Activated CD4-positive, alpha-beta T cell treated with anti-CD3 and anti-CD28 coated beads, Interleukin-2, Interleukin-6, amounts not matched to agents 100 ng/mL and 50 ng/mL, durations not matched to agents 16 hours and 8 hours (primary cell): ENCODE measurements around the gene ZFYVE21.
A peak's percentile ranks its signal among the peaks of the same experiment; 100 is the strongest.

Source experiments
- DNase-seq: peaks from one replicate; pipeline ENCODE4 v3.0.0-alpha.2; 2020

The ZFYVE21 gene

DNA sequence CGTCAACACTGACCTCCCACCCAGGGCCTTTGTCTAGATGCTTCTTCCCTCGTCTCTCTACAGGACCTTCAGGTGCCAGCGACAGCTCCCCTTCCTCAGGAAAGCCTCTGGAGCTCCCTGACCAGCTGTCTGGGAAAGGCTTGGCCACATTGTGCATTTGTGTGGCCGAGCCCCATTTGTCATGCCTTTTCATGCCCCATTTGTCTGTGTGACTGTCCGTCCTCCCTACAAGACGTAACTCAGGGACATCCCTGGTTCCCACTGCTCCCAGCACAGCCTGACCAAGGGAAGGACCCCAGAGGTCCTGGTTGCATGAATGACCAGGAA, 23.8 kb downstream of the ZFYVE21 start:
- DNase-seq = no peak

DNA sequence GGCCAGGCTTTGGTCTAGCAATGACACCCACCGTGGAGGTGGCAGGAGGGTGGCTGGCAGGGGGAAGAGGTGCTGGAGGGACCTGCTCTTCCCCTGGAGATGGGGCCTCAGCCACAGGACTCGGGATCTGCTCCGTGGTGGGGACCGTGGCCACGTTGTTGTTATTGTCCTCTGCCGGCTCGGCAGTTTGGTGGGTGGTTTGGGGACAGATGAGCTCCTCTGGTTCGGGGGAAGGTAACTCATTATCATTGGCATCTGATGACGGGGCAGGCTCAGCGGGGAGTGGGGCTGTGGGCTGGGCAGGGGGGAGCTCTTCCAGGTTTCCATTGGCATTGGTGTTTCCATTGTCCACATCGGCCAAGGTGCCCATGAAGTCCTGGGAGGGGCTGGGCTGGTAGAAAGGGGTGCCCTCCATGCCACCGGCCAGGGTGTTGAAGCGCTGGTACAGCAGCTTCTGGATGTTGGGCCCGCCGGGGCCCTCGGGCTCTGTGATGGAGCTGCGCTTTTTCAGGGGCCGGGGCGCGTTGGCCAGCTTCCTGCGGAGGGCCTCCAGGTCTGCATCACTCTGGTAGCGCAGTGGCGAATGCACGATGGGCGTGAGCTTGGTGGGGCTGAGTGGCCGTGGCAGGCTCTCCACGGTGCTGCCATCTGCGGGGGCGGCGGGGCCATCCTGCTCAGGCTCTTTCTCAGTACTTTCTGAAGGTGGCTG, 24.3 kb downstream of the ZFYVE21 start:
- DNase-seq = no peak

DNA sequence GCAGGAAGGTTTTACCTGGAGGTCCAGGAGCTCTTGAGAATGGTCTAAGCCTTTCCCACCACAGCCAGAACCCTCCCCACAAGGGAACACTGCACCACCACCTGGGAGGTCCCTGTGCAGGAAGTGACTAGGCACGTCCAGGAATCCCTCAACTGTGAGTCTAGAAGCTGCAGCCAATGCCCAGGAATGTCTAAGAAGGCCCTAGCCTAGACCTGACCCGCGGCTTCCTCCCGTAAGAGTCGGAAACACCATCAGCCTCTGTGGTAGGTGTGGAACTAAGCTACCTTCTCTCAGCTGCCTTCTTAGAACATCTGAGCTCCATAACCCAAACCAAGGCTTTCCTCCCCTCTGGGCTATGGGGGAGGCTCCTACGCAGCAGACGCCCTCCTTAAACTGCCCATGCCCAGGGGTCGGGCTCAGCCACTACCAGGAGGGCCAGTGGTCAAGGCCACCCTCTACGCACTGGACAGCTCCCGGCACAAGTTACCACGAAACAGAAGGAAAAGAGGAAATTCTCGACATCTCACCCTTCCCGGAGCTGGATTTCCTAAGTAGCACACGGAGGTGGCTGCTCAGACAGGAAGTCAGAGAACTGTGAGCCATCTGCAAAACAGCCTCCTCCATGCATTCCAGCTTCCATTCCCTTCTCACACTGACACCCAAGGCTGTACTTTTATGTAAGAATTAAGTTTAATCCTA, 25.5 kb downstream of the ZFYVE21 start:
- DNase-seq = no peak

DNA sequence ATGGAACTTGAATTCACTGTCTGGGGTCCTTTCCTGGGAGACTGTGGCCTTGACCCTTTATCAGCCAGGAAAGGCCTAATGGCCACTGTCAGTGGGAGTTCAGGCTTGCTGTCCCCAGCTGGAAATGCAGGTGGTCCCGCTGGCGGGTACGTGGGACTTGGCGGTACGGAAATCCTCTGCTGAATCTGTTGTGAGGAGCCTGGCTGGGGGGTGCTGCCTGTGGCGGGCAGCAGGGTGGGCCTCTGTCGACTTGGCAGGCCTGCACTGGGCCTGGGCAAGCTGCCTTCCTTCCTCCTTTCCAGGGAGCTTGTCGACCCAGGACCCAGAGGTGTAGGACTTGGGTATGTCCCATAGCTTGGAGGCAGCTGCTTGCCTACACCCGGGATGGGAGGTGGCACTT, 26.3 kb downstream of the ZFYVE21 start:
- DNase-seq = no peak

GRCh38 chr14:103742499-103743255, 27.1 kb downstream of the ZFYVE21 start:
- DNase-seq = no peak

DNA sequence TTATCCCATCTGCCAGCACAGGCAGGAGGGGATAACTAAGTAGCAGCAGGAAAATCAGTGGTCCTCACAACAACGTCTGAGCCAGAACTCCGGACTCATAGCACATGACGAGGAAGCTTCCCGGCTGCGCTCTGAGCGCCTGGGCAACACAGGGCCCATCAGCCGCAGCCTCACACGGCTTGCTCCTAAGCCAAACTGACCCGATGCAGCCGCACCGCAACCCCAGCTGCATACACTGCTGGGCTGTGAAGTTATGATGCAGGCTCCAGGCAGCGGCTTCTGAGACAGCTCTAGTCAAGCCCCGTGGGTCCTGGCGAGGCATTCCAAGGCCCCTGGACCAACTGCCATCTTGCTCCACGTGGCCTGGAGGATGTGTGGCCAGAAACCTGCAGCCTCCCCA, 28.1 kb downstream of the ZFYVE21 start:
- no peak for DNase-seq

DNA sequence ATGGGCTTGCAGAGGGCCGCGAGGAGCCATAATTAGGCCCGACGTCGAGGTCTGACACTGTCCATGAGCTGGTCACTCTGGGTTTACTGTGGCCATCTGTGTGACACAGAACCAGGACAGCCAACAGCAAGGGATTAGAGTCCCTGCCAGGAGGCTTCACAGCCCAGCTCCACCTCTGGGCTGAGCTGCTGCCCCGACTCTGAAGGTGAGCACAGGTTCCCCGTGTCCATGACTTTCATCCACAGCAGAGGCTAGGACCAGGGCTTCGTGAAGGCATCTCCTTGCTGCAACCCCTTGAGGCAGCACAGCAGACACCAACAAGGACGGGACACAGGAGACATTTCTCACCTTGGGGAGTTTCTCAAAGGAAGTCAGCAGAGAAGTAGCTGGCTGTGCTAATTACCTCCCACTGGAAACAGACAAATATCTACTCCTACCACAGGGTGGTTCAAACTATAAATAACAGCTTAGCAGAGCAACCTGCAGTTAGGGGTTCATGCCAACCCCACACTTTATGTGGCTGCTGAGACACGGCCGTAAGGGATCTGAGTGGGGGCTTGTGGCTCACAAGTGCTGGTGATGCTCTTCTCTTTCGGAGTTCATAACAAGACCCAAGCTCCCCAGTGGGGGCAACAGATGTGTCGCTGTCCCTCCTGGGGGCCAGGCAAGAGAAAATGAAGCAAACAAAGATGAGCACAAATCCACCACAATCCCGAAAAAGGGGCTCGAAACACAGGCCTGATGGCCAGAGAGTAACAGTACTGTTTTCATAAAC, 29.2 kb downstream of the ZFYVE21 start:
- DNase-seq = no peak

GRCh38 chr14:103745424-103745823, 29.8 kb downstream of the ZFYVE21 start:
- DNase-seq = no peak

DNA sequence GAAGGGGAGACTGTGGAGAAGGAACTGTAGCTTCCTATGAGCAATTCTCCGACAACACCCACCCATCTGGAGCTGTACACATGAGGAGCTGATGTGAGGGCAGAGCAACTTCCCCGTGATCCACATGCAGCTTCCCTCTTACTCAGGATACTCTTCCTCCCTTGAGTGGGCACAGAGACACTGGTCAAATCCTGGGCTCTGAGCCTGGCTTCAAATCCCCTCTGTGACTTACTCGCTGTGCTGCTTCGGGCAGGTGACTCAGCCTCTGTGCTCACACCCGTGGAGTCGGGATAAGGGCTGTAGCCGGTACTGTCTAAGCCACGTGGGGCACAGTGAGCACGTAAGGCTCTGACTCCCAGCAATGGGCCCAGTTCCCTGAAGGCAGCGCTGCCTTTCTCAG, 31.1 kb downstream of the ZFYVE21 start:
- DNase-seq = no peak

DNA sequence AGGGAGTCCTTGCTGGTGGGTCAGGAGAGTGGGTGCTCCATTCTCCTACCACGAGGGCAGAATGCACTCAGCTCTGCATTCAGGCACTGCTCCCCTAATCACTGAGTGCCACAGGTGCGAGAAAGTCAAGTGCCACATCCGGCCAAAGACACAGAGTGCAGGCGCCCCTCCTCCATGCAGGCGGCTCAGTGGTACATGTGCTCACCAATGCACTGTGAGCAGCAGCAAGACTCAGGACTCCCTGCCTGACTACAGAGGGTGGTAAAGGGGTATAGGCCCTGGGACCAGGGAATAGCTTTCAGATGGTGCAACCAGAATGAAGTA, 32.9 kb downstream of the ZFYVE21 start:
- peak; percentile 64 for DNase-seq

DNA sequence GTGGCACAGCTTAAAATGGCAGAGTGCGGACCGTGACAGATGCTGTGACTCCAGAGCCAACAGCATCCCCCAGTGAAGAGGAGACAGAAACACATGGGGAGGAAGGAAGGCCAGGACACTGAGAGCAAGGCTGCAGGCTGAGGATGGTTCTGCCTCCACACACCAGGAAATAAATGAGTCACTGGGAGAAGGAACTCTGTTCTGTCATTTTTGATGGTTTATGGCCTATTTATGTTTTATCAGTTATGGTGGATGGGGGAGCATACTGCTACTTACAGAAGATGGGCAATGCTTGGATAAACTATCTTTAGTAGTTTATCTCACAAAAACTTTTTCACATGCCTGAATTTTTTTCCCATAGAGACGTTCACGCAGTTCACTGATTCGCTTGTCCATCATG, 33.8 kb downstream of the ZFYVE21 start:
- no peak for DNase-seq

DNA sequence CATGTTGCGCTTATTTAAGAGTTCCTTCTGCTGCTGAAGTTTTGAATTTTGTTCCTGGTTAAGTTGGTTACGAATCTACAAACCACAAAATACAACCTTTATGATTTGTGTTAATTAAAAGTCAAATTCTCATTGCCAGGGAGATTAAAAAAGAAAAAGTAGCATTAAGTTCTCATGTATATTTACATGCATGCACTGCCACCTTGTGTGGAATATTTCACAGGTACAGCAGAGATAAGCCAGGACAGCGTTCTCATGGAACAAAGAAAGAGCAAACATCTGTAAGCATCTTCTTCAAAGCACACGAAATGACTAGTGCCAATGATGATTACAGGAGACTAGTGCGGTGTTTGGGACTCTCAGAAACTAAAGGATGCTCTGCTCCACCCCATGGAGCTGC, 34.2 kb downstream of the ZFYVE21 start:
- no peak for DNase-seq

- no peak for DNase-seq
Measured at GRCh38 chr14:103753774-103754173, 38.2 kb downstream of the ZFYVE21 start.

GRCh38 chr14:103755060-103755459, 39.5 kb downstream of the ZFYVE21 start:
- no peak for DNase-seq

GRCh38 chr14:103758059-103758776, 42.6 kb downstream of the ZFYVE21 start:
- DNase-seq = no peak

DNA sequence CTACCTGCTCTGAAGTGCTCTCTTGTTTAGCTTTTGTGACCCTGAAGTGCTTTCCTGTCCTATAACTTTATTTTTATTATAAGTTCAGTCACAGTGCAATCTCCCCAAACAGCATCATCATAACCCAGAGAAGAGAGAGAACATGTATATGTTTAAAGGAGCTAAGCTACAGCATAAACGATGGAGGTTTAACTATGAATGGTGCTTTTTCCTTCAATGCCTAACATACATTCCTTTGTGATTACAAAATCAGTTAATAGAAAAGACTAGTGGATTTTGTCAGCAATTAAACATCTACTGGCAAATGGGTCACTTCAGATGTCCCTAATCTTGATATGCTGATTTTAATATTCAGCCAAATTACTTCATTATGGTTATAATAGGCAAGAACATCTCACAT, 46.4 kb downstream of the ZFYVE21 start:
- no peak for DNase-seq

DNA sequence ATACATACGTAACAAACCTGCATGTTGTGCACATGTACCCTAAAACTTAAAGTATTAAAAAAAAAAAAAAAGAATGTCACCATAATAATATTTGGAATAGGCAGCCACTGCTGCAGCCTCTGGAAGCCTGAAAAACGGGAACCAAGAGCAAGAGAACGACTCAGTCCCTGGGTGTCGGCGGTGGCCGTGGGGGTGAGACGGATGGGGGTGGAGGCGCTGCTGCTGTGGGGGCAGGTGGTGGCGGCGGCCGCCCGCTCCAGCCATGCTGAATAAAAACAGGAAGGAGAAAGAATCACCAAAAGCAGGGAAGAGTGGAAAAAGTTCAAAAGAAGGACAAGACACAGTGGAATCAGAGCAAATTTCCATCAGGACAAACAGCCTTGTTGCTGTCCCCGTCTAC, 46.9 kb downstream of the ZFYVE21 start:
- DNase-seq = no peak

DNA sequence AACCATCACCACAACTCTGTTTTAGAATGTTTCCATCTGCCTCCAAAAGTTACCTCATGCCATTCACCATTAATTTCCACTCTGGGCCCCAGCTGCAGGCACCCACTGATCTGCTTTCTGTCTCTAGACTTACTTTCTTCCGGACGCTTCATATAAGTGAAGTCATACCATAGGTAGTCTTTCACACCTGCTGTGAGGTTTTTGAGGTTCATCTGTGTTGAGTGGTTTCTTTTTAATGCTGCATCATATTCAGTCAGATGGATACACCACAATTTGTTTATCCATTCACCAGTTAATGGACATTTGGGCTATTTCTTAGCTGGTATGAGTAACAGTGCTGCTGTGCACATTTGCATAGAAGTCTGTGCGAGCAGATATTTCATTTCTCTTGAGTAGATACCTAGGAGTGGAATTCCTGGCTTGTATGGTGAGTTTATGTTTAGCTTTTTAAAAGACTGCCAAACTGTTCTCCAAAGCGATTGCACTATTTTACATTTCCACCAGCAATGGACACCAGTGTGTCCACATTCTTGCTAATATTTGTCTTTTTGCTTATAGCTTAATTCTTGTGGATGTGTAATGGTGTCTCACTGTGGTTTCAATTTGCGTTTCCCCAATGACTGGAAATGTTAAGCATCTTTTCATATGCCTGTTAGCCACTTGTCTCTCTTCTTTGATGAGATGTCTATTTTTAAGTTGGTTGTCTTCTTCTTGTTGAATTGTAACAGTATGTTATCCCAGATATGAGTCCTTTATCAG, 48.3 kb downstream of the ZFYVE21 start:
- DNase-seq = peak; percentile 20

GRCh38 chr14:103765526-103765925, 49.9 kb downstream of the ZFYVE21 start:
- DNase-seq = no peak

GRCh38 chr14:103767336-103767894, 51.8 kb downstream of the ZFYVE21 start:
- no peak for DNase-seq

GRCh38 chr14:103770500-103770899, 54.9 kb downstream of the ZFYVE21 start:
- no peak for DNase-seq

GRCh38 chr14:103770902-103771301, 55.3 kb downstream of the ZFYVE21 start:
- DNase-seq = no peak
